ENCODE results near the gene EPB41L4A.

The EPB41L4A gene

DNA sequence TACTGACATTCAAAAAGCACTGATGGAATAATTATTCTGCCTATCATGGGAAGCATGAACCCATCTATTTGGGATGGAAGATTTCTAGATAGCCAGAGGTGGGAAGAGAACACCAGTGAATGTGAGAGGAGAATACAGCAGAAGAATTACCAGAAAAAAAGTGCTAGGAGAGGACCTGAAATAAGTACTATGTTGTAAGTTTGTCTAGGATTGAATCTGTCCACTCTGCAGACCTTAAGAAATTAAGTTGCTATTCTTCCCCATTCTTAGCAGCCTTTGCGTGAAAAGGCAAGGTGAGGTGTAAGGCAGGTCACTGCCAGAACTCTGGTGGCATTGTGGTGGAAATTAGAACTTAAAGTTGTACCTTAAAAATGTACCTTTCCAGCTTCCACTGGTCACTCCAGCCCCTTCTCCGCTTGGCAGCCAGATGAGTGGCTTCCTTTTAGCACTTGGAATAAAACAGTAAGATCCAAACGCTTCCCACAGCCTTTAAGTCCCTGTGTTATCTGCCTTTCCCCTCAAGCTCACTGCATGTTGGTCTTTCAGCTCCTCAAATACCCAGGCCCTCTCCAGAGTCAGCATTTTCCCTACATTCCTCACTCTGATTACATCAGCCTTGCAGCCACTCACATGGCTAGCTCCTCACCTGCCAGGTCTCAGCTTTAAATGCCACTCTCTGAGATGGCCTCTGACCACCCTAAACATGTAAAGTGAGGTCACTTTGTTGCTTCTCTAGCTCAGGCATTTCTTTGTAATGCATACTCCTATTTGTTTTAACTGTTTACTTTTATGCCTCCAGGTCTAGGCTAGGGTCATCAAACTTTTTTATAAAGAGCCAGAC, 253.0 kb downstream of the EPB41L4A start:
- ChIA-PET POLR2A (interaction anchor here (0.6 to 1.4 kb wide), 3 partner anchors 9 to 1743 kb away, joined by 3 to 7 read pairs (median 4); no protein-coding TSS in a partner anchor), CTCF (interaction anchor here (0.6 to 5.1 kb wide), 3 partner anchors 9 to 245 kb away, joined by 3 to 31 read pairs (median 4); no protein-coding TSS in a partner anchor)
- Histone ChIP-seq H3K9me3 (ENCODE audit: control insufficient read depth, insufficient read depth, low read depth, low read length) (no peaks in the 10 kb centered on the region), H3K4me3 (ENCODE audit: low read depth, low read length) (no peak overlapping the region), H3K4me1 (ENCODE audit: control insufficient read depth, insufficient read depth, low read length) (peaks cover 5% of the 10 kb centered on the region), H3K36me3 (ENCODE audit: control insufficient read depth in 2 of 2, insufficient read depth in 1 of 2, low read length in 2 of 2) (peaks cover 41 to 77% of the 10 kb centered on the region in 2 experiments), H3K27ac (ENCODE audit: extremely low read depth, low read depth, low read length) (no peak overlapping the region)
- TF ChIP-seq, protein P1, sequence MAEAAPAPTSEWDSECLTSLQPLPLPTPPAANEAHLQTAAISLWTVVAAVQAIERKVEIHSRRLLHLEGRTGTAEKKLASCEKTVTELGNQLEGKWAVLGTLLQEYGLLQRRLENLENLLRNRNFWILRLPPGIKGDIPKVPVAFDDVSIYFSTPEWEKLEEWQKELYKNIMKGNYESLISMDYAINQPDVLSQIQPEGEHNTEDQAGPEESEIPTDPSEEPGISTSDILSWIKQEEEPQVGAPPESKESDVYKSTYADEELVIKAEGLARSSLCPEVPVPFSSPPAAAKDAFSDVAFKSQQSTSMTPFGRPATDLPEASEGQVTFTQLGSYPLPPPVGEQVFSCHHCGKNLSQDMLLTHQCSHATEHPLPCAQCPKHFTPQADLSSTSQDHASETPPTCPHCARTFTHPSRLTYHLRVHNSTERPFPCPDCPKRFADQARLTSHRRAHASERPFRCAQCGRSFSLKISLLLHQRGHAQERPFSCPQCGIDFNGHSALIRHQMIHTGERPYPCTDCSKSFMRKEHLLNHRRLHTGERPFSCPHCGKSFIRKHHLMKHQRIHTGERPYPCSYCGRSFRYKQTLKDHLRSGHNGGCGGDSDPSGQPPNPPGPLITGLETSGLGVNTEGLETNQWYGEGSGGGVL (tag by site-specific recombination; IDR thresholded peaks at IDR 0.05) = no peak
- TF ChIP-seq, protein P2, sequence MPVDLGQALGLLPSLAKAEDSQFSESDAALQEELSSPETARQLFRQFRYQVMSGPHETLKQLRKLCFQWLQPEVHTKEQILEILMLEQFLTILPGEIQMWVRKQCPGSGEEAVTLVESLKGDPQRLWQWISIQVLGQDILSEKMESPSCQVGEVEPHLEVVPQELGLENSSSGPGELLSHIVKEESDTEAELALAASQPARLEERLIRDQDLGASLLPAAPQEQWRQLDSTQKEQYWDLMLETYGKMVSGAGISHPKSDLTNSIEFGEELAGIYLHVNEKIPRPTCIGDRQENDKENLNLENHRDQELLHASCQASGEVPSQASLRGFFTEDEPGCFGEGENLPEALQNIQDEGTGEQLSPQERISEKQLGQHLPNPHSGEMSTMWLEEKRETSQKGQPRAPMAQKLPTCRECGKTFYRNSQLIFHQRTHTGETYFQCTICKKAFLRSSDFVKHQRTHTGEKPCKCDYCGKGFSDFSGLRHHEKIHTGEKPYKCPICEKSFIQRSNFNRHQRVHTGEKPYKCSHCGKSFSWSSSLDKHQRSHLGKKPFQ (tag by site-specific recombination; IDR thresholded peaks at IDR 0.05) = no peak
- TF ChIP-seq ZNF561 (tag by site-specific recombination; IDR thresholded peaks at IDR 0.05; ENCODE audit: borderline replicate concordance) = no peak
- TF ChIP-seq ZNF114 (tag by site-specific recombination; IDR thresholded peaks at IDR 0.05) = no peak
- peak; percentile 44 for TF ChIP-seq ZNF335 (tag by site-specific recombination; conservative IDR thresholded peaks at IDR 0.05)
- no peak for TF ChIP-seq ZBTB20 (tag by site-specific recombination; IDR thresholded peaks at IDR 0.05)
- no peak for TF ChIP-seq ZNF529 (tag by site-specific recombination; IDR thresholded peaks at IDR 0.05; ENCODE audit: insufficient replicate concordance)
- no peak for TF ChIP-seq GLIS2 (tag by site-specific recombination; IDR thresholded peaks at IDR 0.05)
- TF ChIP-seq ZNF626 (tag by site-specific recombination; IDR thresholded peaks at IDR 0.05) = no peak
- TF ChIP-seq, protein P3, sequence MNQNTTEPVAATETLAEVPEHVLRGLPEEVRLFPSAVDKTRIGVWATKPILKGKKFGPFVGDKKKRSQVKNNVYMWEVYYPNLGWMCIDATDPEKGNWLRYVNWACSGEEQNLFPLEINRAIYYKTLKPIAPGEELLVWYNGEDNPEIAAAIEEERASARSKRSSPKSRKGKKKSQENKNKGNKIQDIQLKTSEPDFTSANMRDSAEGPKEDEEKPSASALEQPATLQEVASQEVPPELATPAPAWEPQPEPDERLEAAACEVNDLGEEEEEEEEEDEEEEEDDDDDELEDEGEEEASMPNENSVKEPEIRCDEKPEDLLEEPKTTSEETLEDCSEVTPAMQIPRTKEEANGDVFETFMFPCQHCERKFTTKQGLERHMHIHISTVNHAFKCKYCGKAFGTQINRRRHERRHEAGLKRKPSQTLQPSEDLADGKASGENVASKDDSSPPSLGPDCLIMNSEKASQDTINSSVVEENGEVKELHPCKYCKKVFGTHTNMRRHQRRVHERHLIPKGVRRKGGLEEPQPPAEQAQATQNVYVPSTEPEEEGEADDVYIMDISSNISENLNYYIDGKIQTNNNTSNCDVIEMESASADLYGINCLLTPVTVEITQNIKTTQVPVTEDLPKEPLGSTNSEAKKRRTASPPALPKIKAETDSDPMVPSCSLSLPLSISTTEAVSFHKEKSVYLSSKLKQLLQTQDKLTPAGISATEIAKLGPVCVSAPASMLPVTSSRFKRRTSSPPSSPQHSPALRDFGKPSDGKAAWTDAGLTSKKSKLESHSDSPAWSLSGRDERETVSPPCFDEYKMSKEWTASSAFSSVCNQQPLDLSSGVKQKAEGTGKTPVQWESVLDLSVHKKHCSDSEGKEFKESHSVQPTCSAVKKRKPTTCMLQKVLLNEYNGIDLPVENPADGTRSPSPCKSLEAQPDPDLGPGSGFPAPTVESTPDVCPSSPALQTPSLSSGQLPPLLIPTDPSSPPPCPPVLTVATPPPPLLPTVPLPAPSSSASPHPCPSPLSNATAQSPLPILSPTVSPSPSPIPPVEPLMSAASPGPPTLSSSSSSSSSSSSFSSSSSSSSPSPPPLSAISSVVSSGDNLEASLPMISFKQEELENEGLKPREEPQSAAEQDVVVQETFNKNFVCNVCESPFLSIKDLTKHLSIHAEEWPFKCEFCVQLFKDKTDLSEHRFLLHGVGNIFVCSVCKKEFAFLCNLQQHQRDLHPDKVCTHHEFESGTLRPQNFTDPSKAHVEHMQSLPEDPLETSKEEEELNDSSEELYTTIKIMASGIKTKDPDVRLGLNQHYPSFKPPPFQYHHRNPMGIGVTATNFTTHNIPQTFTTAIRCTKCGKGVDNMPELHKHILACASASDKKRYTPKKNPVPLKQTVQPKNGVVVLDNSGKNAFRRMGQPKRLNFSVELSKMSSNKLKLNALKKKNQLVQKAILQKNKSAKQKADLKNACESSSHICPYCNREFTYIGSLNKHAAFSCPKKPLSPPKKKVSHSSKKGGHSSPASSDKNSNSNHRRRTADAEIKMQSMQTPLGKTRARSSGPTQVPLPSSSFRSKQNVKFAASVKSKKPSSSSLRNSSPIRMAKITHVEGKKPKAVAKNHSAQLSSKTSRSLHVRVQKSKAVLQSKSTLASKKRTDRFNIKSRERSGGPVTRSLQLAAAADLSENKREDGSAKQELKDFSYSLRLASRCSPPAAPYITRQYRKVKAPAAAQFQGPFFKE (tag by site-specific recombination; IDR thresholded peaks at IDR 0.05; ENCODE audit: borderline replicate concordance) = no peak
- TF ChIP-seq ZNF169 (tag by site-specific recombination; IDR thresholded peaks at IDR 0.05) = no peak
- TF ChIP-seq, protein P4, sequence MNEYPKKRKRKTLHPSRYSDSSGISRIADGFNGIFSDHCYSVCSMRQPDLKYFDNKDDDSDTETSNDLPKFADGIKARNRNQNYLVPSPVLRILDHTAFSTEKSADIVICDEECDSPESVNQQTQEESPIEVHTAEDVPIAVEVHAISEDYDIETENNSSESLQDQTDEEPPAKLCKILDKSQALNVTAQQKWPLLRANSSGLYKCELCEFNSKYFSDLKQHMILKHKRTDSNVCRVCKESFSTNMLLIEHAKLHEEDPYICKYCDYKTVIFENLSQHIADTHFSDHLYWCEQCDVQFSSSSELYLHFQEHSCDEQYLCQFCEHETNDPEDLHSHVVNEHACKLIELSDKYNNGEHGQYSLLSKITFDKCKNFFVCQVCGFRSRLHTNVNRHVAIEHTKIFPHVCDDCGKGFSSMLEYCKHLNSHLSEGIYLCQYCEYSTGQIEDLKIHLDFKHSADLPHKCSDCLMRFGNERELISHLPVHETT (tag by site-specific recombination; IDR thresholded peaks at IDR 0.05) = no peak
- TF ChIP-seq ZNF624 (tag by site-specific recombination; IDR thresholded peaks at IDR 0.05) = no peak
- TF ChIP-seq, protein P5, sequence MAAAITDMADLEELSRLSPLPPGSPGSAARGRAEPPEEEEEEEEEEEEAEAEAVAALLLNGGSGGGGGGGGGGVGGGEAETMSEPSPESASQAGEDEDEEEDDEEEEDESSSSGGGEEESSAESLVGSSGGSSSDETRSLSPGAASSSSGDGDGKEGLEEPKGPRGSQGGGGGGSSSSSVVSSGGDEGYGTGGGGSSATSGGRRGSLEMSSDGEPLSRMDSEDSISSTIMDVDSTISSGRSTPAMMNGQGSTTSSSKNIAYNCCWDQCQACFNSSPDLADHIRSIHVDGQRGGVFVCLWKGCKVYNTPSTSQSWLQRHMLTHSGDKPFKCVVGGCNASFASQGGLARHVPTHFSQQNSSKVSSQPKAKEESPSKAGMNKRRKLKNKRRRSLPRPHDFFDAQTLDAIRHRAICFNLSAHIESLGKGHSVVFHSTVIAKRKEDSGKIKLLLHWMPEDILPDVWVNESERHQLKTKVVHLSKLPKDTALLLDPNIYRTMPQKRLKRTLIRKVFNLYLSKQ (tag by site-specific recombination; IDR thresholded peaks at IDR 0.05; ENCODE audit: borderline replicate concordance) = no peak
- TF ChIP-seq ZNF548 (tag by site-specific recombination; IDR thresholded peaks at IDR 0.05) = no peak
- peak; percentile 61; the same call in 1 of the 2 replicates for TF ChIP-seq ZNF76 (tag by site-specific recombination; IDR thresholded peaks at IDR 0.05; ENCODE audit: borderline replicate concordance, low read depth)
- no peak for TF ChIP-seq ZNF623 (tag by site-specific recombination; IDR thresholded peaks at IDR 0.05)
- TF ChIP-seq, protein P6, sequence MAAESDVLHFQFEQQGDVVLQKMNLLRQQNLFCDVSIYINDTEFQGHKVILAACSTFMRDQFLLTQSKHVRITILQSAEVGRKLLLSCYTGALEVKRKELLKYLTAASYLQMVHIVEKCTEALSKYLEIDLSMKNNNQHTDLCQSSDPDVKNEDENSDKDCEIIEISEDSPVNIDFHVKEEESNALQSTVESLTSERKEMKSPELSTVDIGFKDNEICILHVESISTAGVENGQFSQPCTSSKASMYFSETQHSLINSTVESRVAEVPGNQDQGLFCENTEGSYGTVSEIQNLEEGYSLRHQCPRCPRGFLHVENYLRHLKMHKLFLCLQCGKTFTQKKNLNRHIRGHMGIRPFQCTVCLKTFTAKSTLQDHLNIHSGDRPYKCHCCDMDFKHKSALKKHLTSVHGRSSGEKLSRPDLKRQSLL (tag by site-specific recombination; IDR thresholded peaks at IDR 0.05) = no peak
- TF ChIP-seq OSR2 (tag by site-specific recombination; IDR thresholded peaks at IDR 0.05) = no peak
- TF ChIP-seq ZNF391 (tag by site-specific recombination; IDR thresholded peaks at IDR 0.05; ENCODE audit: borderline replicate concordance, low read depth) = no peak
- no peak for TF ChIP-seq ZNF23 (tag by site-specific recombination; IDR thresholded peaks at IDR 0.05; ENCODE audit: borderline replicate concordance)
- no peak for TF ChIP-seq ZNF239 (tag by site-specific recombination; IDR thresholded peaks at IDR 0.05)
- no peak for TF ChIP-seq MEIS1 (CRISPR knock-in tag; IDR thresholded peaks at IDR 0.05; ENCODE audit: borderline replicate concordance)

Data from HEK293 (cell line).